Mucosa of gallbladder (tissue), 1 donor: ENCODE results near the gene IQSEC1. TPM values are rescaled to one million over a fixed set of nuclear protein-coding genes. Genes with fewer than 3 reads are reported as not detected.

Experiments used
- DNase-seq: peaks from one replicate; pipeline ENCODE4 v3.0.0-alpha.2; 2020; ENCODE audit warnings: low spot score
- total RNA-seq: library from RNA; stranded (reverse); gene quantifications from one replicate; pipeline ENCODE4 v1.2.1, GENCODE V29; 2021
- donor health status: DM: no; HTN: no; CAD: no.

IQSEC1 gene
- total RNA-seq, 1 donor from 2014 or later: 49.8 TPM

DNA sequence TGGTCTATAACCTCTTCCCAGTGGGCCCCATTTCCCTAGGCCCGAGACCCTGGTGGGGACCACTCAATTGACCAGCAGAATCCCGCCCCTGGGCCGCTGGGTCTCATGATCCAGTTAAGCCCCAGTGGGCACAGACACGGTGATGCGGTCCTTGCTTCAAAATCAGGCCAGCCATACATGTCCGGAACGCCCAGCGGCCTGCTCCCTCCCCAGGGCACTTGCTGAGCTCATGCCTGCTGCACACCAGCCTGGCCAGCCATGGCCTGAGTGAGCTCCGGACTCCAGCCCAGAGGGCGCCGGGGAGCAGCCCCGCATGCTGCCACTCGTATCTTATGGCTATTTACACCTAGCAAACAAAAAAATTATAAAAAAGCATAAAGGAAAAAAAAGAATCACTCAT lies 34.4 kb upstream of the IQSEC1 start:
- DNase-seq: no peak

DNA sequence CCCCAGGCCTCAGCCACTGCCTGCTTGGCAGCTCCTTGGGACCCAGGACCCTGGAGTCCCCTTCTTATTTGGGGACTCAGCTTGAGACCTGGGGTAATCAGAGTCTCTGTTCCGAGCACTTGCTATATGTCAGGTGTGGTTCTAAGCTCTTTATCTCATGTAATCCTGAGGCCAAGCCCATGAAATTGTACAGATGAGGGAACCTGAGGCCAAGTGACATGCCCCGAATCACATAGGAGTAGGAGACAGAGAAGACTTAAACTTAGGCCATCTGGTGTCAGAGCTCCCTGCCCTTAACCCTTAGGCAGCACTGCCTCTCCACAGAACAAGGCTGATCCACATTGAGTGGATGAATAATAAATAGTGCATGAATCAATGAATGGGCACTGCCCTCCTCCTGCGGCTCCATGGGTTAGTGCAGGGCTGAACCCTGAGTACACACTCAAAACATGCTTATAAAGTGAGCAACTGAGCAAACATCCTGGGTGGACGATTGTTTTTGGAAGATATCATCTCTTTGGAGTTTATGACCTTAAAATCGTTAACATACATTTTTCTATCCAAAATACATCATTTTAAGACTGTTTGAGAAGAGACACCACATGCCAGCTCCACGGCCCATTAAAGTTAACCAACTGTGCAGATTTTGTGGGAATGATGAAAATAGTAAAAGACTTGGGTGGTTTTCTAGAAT lies 33.2 kb upstream of the IQSEC1 start:
- DNase-seq: no peak

DNA sequence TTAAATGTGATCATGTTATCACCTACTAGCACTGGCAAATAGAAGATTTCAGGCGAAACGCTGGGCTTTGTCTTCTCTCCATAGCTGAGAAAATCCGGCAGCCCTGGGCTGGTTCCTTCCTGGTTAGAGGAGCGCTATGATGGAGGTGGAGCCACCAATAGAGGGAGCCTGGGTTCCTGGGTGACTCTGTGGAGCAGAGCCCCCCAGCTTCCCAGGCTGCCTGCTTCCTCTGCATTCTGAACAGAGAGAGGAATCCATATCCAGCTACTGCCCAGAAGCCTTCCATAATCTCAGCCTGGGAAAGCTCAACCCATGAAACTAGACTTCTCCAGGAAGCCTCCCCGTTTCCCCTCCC lies 32.6 kb upstream of the IQSEC1 start:
- DNase-seq: no peak

DNA sequence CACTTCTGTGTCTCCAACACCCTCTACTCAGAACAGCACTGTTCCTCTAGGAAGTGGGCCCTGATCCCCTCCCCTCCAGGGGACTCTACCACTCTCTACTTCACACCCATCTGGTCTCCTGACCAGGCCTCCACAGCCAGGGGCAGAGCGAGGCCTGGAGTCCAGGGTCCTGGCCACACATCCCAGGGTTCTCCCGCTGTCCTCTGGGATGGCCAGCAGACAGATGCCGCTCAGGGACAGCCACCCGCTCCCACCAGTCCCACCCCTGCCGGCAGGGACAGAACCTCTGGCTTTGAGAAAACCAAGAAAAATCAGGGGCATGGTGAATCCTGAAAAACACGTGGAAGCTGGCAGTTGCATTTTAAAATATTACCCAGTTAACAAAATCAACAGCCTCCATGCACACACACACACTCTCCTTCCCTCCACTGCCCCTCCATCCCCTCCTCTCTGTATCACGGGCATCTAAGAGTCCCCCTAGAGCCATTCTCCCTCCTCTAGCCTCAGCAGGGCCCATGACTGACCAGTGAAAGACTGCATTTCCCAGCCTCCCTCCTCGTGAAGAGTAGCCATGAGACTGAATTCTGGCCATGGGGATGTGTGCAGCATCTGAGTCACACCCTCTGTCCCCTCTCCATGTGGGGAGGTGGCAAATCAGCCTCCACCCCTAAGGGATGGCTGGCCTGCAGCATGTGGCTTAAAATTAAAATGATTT lies 32.1 kb upstream of the IQSEC1 start:
- no peak for DNase-seq

DNA sequence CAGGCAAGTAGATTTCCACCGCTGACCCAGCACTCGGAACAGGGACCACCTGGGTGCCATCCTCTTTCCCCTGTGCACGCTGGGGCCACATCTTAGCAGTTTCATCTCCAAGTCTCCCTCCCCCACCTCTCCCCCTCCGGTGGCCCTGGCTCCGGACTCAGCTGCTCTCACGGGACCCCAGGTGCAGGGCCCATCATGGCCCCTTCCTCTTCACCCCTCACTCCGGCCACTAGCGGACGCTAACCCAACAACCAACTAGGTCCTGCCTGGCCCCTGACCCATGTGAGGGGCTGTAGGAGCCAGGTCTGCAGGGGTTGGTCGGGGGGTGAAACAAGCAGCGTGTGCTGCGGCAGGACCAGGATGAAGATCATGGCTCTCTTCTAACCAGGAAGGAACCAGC lies 31.3 kb upstream of the IQSEC1 start:
- no peak for DNase-seq

DNA sequence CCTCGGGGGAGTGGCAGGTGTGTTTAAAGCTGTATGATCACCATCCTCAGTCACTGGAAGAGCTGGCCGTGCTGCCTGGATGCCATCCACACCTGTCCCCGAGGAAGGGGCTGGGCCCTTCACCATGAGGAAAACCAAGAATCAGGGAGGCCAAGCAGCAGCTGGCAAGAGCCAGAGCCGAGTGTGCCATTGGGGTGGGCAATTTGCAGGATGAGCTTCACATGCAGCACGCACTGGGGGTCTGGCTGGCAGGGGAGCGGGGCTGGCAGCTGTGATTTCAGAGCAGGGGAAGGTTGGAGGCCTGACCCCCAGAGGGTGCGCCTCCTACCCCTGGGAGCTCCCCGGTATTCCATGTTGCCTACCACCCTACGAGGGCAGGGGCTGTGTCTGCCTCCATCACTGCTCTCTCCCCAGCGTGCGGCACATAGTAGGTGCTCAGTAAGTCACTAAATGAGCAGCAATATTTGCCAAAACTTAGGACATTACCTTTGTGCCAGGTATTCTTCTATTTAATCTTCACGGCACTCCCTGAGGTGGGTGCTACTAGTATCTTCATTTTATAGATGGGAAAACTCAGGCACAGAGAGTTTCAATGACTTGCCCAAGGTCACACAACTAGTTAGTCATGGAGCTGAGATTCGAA lies 30.3 kb upstream of the IQSEC1 start:
- DNase-seq: no peak

DNA sequence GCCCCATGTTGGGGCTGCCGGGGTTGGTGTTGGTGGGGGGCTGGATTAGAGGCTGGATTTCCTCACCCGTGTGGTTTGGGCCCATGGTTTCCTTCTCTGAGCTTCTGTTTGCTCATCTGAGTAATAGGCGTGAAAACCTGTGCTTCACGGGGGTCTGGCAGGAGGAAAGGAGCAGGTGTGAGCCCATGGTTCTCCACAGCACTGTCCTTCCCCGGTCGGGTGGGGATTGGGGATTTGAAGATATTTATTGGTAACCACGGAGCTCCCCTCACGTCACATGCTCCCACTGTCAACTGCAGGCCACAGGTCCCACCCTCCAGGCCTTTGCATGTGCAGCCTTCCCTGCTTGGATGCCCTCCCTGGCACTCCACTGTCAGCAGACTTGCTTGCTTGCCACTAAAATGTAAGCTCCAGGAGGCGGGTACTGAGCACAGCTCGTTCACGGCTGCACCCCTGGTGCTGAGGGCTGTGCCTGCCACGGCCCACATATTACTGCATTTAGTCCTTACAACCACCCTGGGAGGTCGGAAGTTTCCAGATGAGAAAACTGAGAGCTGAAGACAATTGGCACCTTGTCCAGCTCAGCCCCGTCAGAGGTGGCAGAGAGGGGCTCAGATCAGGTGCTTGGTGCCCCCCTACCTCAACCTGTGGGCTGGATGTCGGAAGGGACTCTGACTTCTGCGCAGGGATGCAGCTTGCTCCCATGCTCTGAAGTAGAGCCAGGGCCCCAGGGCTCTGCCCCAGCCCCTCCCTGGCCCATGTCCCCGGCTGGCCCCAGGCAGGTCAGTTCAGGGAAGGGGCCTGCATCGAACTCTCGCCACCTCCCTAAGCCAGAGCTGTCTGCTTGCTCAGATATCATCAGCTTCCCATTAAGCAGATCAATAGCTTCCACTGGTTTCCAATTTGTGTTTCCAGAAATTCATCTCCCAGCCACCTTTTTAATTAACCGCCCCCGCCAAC lies 29.4 kb upstream of the IQSEC1 start:
- no peak for DNase-seq

DNA sequence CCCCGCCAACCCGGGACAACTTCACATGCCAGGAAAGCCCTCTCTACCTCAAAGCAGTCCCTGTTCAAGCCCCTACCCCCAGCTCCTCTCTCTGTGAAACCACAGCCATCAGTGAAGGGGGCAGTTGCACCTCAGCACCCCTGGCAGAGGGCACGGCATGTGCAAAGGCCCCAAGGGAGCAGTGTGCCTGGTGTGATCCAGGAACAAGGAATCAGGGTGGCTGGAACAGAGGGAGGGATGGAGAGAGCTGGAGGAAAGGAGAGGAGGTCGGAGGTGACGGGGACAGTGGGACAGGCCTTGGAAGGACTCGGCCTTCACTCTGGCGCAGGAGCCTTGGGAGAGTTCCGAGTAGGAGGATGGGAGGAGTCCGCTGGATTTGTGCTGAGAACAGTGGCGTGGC lies 26.5 kb upstream of the IQSEC1 start:
- DNase-seq: no peak

DNA sequence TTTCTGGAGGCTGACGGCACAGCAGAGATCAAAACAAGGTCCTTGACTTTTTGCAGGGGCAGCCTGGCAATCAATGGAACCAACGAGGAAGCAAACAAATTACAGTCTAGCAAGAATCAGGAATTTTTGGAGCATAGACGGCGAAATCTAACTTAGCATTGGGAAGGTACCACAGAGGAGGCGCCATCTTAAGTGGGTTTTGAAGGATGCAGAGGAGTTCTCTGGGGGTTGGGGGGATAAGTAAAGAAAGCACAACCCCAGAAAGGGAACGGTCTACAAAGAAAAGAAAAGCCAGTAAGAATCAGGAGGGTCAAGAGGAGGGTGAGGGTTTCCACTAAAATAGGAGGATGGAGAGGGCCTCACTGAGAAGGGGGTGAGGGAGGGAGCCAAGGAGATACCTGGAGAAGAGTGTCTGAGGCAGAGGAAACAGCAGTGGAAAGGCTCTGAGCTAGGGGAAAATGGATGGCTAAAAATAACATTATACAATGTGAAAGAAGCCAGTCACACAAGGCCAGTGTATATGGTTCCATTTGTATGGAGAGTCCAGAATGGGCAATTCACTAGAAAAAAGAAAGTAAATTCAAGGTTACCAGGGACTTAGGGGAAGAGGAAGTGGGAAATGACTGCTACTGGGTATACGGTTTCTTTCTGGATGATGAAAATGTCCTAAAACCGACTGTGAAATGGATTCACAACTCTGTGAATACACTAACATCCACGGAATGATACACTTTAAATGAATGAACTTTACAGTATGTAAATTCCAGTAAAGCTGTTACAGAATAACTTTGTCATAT lies 25.2 kb upstream of the IQSEC1 start:
- no peak for DNase-seq

DNA sequence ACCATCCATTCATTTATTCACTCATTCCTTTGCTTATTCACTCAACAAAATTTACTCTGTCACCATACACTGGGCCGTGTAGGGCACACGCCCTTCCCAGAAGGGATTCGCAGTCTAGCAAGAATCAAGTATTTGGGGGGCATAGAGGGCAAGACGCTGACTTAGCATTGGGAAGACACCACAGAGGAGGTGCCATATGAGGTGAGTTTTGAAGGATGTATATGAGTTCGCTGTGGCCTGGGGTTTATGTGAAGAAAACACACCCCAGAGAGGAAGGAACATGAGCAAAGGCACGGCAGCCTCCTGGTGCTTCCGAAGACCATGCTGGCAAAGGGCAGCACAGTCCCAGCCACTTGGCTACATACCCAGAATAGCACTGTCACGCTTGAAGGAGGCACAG lies 23.1 kb upstream of the IQSEC1 start:
- no peak for DNase-seq

DNA sequence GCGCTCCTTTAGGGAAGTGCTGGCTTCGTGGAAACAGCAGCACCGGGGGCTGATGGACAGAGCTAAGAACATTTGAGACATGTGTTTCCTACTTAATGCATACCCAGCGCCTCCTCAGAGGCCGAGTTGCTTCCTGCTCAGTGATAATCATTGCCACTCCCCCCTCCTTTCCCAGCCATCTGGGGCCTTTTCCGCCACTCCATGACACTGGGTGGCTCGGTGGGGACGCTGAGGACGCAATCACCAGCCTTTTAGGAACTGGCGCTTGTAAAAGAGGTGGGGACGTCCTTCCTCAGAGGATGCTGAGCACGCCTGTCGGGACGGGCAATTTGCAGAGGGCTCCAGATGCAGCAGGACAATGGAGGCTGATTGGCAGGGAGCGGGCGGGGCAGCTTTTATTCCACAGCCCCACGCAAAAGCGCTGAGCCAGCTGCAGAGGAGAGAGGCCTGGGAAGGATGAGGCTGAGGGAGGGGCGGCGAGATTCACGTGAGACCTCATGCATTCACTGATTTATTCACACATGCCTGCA lies 22.2 kb upstream of the IQSEC1 start:
- no peak for DNase-seq

DNA sequence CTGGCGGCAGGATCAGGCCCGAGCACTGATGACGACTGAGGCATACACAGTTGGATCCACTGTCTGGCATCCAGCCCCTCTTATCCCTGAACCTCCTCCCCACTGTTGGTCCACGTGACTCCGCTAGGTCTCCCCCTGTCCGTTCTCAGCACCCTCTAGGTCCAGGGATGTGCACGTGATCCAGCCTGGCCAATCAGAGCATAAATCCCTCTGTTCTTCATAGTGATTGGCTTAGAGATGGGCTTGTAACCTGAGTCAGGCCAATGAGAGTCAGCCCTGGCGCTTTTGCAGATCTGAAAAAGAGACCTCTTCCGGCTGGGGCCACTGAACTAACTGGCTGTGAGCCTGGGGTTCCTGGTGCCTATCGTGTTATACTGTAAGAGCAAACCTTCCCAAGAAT lies 20.5 kb upstream of the IQSEC1 start:
- DNase-seq: no peak

DNA sequence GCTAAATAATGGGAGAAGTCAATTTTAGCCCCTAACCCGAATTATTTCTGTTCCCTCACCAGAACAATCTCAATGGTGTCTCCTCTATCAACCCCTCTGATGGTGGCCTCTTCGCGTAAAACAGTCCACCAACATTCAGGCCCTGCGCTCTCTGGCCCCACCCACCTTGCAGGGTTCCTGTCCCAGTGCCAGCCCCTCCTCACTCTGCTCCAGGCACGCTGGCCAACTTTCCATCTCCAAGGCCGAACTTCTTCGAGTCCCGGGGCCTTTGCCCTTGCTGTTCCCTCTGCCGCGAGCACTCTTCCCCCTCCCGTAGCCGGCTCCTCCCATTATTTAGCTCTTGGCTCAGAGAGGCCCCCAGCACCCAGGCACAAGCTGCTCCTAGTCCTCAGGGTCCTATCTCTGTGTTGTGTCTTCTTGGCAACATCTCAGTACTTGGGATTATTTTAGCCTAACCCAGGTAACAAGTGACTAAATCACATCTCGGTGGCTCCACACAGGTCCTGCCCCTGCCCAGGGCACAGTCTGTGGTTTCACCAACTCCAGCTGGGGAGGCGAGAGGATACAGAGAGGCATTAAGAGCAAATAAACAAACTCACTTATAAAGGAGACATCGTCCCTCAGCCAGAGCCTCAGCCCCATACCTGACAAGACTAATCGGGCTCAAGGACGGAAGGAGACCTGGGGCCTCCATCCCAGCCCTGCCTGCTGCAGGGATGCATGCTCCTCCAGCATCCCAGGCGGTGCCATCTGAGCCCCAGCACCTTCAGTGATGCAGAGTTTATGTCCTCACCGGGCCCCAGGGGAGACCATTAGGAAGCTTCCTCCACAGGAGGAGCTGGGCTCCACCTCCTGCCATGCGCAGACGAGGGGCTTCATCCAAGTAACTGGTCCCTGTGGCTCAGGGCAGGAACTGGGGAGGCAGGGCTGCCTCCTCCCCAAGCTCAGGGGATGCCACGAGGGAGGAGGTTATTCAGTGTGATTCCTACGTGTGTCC lies 19.7 kb upstream of the IQSEC1 start:
- DNase-seq: peak; percentile 36

DNA sequence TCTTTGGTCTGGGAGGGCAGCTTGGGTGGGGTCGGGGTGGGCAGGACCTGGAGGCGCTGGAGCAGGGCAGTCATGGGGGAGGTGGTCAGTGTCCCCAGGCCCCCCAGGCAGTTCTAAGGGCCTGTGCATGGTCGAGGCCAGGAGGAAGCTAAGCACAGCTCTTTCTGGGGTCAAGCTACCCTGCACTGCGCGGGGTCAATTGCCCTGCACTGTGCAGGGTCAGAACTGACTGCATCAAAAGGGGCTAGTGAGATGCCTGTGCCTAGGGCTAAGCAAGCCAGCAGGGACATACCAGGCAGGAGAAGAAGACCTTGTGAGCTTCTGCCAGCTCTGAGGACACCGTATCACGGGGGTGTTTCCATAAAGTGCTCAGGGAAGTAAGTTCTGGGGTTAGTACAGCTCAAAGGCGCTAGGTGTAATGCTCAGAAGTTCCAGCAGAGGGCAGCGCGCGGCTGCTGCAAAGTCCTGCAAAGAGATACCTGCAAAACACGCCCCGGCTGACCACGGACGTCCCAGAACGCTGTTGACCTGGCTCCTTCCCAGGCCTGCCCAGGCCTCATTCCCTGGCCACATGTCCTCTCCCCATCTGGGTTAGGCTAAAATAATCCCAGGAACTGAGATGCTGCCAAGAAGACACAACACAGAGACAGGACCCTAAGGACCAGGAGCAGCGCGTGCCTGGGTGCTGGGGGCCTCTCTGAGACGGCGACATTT lies 18.8 kb upstream of the IQSEC1 start:
- DNase-seq: peak; percentile 86

DNA sequence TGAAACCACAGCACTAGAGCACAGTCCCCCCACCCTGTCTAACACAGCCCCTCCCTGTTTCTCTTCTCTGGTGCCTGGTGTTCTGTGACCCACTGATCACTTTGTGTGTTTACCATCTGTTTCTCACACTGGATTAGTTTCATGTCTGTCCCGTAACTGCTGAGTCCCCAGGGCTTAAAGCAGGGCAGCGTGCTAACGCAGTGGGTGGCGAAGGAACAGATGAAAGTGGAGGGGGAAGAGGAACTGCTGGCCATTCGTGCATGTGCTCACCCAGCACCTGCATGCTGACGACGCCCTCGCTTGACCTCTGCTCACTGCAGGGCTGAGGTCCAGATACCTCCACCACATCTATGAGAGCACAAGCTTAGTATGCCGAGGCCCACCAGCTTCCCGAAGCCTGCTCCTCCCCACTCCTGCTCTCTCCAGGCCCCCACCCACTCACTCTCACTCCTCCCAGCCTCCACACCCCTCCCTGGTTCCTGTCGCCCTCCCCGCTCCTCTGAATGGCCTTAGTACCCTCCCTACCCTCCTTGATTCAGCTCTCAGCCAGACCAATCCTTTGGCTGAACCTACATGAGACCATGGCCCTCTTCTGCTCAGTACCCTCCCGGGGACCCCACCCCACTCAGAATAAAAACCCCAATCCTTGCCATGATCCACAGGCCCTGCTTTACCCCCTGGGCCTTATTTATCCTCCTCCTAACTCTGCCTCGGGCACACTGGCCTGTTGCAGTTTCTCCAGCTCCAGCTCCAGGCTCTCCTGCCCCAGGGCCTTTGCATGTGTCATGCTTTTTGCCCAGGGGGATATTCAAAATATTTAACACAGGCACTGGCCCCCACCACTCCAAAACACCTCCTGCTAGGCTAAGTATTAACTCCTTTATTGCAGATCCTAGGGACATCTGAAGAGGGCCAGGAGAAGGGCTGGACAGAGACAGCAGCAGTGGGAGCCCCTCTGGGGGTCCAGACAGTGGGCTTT lies 15.1 kb upstream of the IQSEC1 start:
- DNase-seq: no peak

DNA sequence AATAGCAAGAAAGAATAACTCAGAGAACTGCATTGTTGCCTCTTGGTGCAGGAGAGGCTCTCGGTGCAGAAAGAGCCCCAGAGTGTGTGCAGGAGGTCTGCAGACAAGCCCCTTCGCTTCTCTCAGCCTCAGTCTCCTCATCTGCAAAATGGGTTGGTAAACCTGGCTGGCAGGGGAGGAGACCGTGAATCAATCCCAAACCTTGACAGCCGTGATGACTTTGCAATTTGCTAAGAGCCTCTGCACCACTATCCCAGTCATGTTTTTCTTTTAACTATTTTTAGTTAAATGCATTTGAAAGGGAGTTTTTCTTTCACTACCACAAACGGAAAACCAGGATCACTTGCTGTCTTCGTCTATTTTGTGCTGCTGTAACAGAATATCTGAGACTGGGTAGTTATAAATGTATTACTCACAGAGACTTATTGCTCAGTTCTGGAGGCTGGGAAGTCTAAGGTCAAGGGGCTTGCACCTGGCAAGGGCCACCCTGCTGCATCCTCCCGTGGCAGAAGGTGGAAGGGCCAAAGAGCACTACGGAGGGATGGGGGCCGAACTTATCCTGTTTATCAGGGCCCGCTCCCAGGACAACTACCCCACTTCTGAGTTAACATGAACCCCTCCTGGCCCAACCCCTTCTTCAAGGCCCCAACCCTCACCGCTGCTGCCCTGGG lies 14.2 kb upstream of the IQSEC1 start:
- DNase-seq: no peak

DNA sequence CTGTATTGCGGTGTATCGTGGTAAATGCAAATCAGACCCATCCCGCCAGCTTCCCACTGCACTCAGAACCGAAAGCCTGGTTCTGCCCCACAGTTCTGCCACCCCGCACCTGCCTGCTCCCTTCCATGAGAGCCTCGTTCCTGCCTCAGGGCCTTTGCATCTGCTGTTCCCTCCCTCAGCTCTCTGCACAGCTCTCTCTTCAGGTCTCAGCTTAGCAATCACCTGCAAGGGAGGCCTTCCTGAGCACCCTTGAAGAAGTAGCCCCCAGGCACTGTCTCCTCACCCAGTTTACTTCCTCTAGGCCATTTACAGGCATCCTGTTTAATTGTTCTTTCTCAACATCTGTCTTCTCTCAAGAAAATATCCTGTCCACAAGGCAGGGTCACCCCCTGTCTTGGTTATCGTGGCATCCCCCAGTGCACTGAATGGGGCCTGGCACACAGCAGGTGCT lies 13.3 kb upstream of the IQSEC1 start:
- DNase-seq: no peak
